Activated CD4-positive, alpha-beta T cell treated with anti-CD3 and anti-CD28 coated beads, Interleukin-2, amount 50 U/mL, for 16 hours (primary cell): Measurements from ENCODE around the gene COMMD9.

Source experiments
- DNase-seq: peaks from one replicate; pipeline ENCODE4 v3.0.0-alpha.2; 2020

COMMD9 gene

DNA sequence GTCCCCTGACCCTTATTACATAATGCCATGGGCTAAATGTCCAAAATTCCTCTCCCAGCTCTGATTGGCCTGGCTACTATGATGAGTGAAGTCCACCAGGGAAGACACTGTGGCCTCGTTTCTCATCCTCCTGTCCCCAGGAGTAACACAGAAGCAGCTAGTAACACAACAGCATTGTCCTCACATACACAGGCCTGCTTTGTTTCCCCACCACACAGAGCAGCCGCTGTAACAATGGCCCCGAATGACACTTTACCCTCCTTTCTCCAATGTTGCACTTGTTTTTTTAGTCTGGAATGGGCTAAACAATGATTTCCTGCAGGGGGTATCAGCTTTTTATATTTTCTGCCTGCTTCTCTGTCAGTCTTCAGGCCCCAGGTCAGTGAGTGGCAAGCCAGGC lies 6.7 kb upstream of the COMMD9 start, which contains the start of gene PRR5L:
Gene PRR5L, plus strand, starts transcription at position 363 of the 400 bp plus-strand sequence. CDS start 104,834 bp downstream, outside the sequence.
- DNase-seq: no peak

DNA sequence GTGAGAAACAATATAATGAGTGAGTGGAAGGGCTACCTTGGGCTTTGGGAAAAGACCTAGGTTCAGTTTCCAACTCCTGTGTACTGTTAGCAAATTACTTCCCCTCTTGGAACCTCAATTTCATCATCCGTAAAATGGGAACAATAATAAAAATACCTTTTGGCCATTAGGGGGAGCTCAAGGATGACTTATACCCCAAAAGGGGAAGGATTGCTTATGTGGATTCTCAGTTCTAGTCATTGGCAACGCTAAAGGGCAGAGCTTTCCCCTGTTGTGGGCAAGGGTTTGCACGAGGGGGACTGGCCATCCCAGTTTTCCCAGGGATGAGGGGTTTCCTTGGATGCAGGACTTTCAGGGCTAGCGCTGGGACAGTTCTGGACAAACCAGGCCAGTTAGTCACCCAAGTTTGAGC lies 3.1 kb upstream of the COMMD9 start:
- peak; percentile 79 for DNase-seq

DNA sequence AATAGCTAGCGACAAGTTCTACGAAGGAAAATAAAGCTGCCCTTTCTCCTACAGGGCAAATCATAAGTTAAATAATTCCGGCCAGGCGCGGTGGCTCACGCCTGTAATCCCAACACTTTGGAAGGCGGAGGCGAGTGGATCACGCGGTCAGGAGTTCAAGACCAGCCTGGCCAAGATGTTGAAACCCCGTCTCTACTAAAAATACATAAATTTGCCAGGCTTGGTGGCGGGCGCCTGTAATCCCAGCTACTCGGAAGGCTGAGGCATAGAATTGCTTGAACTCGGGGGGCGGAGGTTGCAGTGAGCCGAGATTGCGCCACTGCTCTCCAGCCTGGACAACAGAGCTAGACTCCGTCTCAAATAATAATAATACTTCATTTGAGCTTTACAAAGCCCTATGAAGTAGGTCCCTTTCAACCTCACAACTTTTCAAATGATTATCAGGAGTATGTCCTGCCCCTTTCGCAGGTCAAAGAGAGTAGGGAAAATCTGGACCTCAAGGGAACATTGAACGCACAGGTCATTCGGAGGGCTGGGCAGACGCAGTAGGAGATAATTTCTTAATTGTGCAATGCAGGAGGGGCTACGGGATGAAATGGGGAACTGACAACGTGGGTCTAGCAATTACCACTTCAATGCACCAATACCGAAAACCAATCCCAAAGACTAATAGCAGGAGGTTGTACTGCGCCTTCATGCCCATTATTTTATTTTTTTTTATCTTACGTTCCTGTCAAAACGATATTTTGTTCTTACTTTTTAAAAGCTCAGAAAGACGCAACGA lies 590 bp downstream of the COMMD9 start:
- no peak for DNase-seq

DNA sequence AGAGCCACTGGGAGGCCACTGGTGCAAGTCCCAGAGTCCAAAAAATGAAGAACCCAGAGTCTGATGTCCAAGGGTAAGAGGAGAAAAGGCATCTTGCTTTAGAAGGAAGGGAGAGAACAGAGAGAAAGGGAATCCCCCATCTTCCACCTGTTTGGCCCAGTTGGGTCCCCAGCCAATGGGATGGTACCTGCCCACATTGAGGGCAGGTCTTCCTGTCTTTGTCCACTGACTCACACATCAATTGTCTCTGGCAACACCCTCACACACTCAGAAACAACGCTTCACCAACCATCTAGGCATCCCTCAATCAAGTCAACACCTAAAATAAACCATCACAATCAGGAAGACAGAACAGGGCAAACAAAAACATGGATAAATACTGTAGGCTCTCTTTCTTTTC lies 6.3 kb downstream of the COMMD9 start:
- no peak for DNase-seq

- DNase-seq: no peak
These were observed 7.4 kb downstream of the COMMD9 start for GRCh38 chr11:36281850-36282249.

DNA sequence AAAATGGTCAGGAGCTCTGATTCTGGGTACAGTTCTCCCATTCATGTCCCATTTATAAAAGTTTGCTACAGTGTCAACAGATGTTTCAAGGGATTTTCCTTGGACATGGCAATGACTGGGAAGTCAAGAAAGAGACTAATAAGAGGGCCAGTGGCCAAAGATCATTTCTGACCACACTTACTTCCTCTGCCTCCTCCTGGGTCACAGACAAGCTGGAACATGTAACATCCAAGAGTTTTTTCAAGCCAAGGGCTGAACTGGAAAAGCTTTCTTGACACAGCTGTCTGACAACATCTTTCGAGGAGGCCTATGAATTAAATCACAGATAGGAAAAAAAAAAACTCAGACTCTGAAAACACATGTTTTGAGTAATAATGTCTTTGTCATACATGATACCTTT lies 8.7 kb downstream of the COMMD9 start:
- DNase-seq: no peak

DNA sequence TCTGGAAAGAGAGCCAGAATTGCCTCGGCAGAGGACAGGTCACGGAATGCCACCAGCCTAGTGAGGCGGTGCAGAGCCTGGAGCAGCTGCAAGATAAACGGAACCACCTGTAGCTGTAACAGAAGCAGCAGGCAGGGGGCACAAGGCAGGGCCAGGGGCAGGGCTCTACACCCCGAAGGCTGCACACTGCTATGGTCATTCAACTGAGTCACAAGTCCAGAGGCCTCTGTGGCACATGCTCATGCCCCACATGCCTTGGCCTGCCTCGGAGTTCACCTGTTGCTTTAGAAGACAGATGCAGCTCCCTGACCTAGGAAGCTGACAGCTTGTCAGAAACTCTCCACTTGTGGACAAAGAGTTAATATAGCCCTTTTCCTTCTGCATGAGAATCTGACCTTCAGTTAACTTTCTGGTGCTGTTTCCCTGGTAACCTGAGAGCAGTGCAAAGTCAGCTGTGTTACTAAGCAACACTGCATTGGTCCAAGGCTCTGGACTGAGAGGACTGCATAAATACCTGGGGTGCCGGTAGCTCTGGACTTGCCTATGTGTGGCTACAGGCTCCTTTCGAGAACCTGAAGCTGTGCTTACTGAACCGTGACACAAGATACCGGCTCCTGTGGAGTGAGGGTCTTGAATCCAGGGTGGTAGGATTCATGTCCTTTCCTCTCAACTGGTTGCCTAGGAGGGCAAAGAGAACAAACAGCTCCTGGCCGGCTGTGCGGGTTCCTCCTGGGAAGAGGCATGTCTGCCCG lies 10.5 kb downstream of the COMMD9 start:
- DNase-seq: no peak

DNA sequence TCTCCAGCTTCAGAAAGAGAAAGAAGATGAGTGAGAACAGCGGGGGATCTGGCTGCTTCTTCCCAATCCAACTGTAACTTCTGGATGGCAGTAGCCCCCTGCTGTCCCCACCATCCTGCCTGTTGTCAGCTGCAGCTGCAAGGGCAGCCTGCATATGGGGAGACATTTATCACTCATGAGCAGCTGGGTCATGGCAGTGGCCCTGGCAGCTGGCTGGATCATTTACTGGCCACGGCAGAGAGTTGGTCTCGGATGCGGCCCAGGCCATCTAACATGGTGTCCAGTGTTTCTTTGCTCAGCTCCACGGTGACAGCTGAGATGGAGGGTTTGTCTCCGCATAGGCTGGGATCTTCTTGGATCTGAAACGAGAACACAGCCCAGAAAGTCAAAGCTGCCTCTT lies 14.8 kb downstream of the COMMD9 start:
- DNase-seq: no peak

DNA sequence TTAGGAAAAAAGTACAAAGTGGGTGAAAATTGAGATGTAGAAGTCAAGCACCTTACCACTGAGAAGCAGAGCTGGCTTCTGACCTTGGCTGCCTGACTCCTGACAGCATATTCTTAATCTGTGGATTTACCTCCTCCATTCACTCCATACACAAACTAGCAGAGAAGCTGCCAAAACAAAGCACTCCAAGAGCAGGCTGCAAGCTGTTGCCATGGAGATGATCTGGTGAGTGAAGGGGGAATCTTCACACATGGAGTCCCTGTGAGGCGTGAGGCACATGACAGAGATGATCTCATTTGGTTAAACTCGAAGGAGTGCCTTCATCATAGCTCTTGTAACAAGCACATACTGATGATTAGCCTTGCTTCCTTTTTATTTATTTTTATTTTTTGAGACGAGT lies 16.1 kb downstream of the COMMD9 start:
- no peak for DNase-seq

- DNase-seq: no peak
These were observed 17.3 kb downstream of the COMMD9 start for GRCh38 chr11:36271794-36272407.

DNA sequence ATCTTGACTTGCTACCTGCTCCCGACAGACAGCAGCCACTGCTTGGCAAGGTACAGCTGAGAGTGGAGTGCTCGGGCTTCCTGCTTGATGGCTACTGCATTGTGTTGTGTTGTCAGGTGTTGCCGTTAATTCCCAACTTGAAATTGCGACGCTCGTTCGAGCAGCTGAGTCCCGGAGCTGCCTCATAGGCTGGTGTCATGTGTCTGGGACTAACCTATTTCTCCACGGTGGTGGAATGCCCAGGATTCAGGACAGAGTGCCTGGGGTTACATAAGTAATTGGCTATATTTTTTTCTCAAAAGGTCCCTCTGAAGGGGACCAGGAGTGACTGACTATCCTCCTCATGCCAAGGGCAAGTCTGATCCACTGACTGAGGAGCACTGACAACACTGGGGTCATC lies 18.5 kb downstream of the COMMD9 start:
- DNase-seq: no peak

- DNase-seq: no peak
These were observed 20.8 kb downstream of the COMMD9 start for GRCh38 chr11:36268337-36268985.

DNA sequence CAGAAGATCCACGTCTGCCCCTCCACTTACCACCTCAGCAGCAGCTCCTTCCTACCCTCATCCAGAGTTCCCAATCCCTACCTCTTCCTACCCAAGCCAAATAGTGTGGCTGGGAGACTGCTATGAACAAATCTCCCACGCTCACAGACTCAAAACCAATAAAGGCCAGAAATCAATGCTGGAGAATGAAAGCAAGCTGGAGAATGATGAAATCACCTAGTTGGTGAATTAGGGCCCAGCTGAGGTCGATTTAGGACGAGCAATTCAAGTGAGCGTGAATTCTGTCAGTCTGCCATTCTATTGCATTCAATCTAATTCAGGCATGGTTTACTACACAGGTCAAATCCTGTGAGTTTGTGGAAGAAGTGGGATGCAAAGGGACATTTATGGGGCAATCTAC lies 22.5 kb downstream of the COMMD9 start:
- no peak for DNase-seq

GRCh38 chr11:36265793-36266628 lies 23.2 kb downstream of the COMMD9 start:
- DNase-seq: peak; percentile 56

GRCh38 chr11:36264973-36265344 lies 24.3 kb downstream of the COMMD9 start:
- no peak for DNase-seq

GRCh38 chr11:36264011-36264972 lies 24.9 kb downstream of the COMMD9 start:
- DNase-seq: no peak

DNA sequence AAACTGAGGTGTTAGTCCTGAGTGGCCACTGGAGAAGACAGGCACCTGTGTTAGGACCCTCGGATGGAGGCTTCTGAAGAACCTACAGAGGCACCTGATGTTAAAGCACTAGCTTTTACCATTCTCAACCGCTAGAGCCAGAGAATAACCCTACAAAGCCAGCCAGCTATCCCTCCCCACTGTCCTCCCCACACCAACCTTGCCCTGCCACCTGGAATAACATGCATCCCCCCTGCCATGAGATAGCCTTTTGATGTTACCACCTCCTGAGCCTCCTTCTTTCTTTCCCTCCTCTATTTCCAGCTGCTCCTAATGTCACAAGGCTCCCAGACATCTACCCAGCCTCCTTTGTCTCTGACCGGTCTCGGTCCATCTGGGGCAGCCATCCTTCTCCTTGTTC lies 28.1 kb downstream of the COMMD9 start:
- DNase-seq: no peak

DNA sequence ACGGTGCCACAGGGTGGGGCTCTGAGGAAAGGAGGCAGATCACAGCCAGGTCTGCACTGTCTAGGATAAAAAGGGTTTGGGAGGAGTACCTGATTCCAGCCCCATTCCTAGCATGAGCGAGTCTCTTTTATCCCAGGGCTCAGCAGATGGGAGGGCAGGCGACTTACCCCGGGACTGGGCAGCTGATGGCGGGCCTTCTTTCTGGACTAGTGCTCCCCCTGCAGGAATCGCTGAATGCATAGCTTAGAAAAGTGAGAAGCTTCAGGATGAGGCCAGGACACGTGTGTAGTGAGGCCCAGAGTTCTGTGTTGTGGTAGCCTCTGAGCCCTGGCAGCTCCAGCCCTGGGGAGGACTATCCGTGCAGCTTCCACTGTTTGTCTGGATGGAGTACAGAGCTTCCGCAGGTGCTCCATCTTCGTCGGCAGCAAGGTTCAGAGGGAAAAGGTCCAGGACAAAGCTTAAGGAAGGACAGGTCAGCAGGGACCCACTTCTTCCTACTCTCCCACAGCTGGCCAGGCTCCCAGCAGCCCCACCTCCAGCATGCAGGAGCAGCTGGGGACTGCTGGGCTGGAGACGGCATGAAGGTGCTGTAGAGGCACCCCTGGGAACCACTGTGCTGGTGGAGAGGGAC lies 30.4 kb downstream of the COMMD9 start:
- DNase-seq: peak; percentile 22

DNA sequence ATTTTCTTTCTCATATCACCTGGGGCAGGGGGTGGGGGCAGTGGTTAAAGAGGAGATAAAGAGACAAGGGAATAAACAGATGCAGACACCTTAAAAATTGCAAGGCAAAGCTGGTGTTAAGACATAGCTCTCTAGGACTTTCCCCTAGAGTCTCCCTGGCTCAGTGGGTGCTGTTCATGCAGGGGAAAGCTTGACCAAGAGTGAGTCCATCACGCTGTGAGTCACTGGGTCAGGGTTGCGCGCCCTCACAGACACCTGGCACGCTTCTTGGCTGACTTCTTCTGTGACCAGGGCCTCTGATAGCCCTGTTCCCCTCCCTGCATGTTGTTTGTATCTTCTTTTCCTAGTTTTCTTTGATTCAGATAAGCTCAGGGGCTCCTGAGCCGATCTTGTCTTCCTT lies 31.9 kb downstream of the COMMD9 start:
- no peak for DNase-seq

DNA sequence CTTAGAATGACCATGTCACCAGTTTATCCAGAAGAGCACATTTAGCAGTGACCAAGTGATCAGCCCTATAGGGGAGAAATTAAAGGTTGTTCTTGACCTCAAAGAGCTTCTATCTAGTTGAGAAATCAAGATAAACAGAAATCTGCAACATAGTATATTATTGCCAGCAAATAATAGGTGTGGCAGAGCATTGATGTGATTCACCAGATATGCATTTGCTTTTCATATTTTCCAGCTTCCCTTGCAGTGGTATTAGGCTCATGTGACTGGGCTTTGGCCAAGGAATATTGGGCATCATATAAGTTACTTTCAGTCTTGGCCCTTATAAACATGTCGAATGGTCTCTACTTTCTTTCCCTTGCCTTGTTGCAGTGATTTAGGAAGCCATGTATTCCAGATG lies 34.5 kb downstream of the COMMD9 start:
- DNase-seq: no peak

GRCh38 chr11:36253238-36253637 lies 36.0 kb downstream of the COMMD9 start:
- DNase-seq: no peak
